HG03045 (cell line): ENCODE results near the gene EPHA3.

Experiments used
- ATAC-seq: cut with Tn5 transposase; IDR thresholded peaks from one replicate; pipeline ENCODE4 v1.9.1; 2021; ENCODE audit warnings: mild to moderate bottlenecking, moderate library complexity; ENCODE audit not compliant: unreplicated experiment

Gene EPHA3

DNA sequence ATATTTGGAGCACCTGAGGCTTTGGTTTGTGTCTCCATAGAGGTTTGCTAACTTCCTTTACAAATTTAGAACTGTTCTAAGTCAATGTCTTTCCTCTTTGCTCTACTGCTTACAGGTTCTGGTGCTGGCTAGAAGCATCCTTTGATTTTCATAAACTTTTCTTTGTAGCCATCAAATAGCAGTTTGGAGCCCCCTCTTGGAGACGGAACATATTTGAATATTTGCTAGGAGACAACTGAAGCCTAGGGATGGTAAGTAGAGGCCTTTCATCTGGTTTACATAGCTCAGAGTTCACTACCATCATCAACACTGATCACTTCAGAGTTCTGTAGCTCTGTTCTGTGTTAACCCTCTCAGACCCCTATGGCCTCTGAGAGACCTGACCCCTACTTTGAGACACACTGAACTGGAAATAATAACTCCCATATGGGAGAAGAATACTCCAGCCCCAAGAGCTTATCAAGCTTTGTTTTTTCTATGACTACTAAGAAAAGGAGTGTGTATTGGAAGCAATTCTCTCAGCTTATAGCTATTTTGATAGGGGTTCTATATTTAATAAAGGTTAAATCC lies 420.4 kb downstream of the EPHA3 start:
- no peak for ATAC-seq
